ENCODE results near the gene IQCH.
"Not testable (repeated sequence)": the region's sequence is repeated elsewhere in the genome, so short reads cannot be mapped to it uniquely, and the experiment has no call there.

The IQCH gene

DNA sequence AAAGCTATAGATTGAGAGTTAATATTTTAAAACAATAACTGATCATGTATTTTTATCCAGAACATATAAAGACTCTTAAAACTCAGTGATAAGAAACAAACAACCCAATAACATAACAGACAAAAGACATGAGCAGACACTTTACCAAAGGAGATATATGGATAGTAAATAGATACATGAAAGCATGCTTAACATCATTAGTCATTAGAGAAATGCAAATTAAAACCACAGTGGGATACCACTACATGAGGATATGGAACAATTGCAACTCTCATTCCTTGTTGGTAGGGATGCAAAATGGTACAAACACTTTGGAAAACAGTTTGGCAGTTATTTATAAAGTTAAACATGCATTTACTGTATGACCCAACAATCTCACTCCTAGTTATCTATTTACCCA, 95.0 kb downstream of the IQCH start:
- H3K4me3 ChIP-seq (ENCODE audit: low read depth, low read length): no peak overlapping the region
- TF ChIP-seq, protein P1, sequence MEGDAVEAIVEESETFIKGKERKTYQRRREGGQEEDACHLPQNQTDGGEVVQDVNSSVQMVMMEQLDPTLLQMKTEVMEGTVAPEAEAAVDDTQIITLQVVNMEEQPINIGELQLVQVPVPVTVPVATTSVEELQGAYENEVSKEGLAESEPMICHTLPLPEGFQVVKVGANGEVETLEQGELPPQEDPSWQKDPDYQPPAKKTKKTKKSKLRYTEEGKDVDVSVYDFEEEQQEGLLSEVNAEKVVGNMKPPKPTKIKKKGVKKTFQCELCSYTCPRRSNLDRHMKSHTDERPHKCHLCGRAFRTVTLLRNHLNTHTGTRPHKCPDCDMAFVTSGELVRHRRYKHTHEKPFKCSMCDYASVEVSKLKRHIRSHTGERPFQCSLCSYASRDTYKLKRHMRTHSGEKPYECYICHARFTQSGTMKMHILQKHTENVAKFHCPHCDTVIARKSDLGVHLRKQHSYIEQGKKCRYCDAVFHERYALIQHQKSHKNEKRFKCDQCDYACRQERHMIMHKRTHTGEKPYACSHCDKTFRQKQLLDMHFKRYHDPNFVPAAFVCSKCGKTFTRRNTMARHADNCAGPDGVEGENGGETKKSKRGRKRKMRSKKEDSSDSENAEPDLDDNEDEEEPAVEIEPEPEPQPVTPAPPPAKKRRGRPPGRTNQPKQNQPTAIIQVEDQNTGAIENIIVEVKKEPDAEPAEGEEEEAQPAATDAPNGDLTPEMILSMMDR (IDR thresholded peaks at IDR 0.05; ENCODE audit: borderline replicate concordance, insufficient read depth, low read depth, low read length): no peak

DNA sequence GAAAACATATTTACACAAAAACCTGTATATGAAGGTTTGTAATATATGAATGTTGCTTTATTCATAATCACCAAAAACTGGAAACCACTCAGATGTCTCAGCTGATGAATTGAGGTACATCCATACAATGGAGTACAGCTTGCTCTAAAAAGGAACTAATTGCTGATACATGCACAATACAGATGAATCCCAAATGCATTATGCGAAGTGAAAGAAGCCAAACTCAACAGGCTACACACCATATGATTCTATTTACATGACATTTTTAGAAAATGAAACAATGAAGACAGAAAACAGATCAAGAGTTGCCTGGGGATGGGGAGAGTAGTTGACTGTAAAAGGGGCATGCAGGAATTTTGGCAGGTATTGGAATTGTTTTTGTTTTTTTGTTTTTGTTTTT, 95.5 kb downstream of the IQCH start:
- no peak overlapping the region for H3K4me3 ChIP-seq (ENCODE audit: low read depth, low read length)
- TF ChIP-seq, protein P1 (IDR thresholded peaks at IDR 0.05; ENCODE audit: borderline replicate concordance, insufficient read depth, low read depth, low read length): no peak

DNA sequence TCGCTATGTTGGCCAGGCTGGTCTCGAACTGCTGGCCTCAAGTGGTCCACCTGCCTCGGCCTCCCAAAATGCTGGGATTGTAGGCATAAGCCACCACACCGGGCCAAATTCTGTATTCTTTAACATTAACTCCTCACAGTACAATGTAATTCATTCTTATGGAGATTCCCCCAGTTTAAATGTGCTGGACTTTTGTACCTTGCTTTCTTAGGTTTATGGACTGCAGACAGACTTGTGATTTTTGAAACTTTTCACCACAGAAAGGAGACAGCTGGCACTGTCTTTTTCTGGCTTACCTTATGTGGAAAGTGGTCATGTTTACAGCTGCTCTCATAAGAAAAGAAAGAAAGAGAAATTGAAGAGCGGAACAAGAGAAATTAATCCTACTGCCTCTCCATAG, 103.8 kb downstream of the IQCH start:
- no peak overlapping the region for H3K4me3 ChIP-seq (ENCODE audit: low read depth, low read length)
- TF ChIP-seq, protein P1 (IDR thresholded peaks at IDR 0.05; ENCODE audit: borderline replicate concordance, insufficient read depth, low read depth, low read length): no peak

DNA sequence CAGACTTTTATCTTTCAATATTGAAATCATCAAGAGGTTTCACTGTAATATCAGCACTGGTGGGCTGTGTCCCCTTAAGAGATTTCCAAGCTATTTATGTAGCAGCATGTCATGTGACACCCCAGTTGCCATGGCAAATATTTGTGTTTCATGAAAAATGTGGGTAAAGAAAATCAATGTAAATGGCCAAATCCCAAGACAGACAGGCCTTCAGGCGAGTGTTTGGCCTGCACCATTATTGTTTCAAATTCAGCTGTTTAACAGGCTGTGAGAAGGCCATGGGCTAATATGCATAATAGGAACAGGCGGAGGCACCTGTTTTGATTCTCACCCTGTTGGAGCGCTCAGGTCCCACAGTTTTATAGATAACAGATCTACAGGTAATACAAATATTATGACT, 104.2 kb downstream of the IQCH start:
- no peak overlapping the region for H3K4me3 ChIP-seq (ENCODE audit: low read depth, low read length)
- TF ChIP-seq, protein P1 (IDR thresholded peaks at IDR 0.05; ENCODE audit: borderline replicate concordance, insufficient read depth, low read depth, low read length): no peak

DNA sequence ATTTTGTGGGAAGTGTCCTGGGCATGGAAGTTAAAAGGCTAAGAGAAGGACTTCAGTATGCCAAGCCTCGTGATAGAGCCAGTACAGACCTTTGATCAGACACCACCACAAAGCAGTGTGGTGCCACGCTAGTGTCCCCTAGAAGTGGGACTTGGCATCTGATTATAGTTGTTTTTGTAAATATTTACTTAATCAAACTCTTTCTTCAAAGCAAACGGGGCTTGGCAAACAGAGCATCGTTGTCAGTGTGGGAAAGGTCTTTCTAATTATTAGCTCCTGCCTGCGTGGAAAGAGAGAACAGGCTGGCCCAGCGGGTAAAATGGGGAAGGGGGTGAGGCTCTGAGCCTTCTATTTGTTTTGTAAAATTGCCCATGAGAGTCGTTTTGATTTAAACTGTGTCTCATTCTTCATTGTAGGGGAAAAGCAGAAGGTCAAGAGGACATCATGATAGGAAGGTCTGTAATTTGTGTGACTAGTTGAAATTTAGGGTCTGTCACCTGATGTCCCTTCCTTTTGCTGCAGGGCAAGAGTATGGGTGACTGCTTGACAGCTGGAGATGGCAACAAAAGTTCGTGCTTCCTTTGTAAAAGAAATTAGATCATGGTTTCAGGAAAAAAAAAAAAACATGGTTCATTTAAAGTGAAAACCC, 105.0 kb downstream of the IQCH start:
- no peak overlapping the region for H3K4me3 ChIP-seq (ENCODE audit: low read depth, low read length)
- TF ChIP-seq, protein P1 (IDR thresholded peaks at IDR 0.05; ENCODE audit: borderline replicate concordance, insufficient read depth, low read depth, low read length): no peak

DNA sequence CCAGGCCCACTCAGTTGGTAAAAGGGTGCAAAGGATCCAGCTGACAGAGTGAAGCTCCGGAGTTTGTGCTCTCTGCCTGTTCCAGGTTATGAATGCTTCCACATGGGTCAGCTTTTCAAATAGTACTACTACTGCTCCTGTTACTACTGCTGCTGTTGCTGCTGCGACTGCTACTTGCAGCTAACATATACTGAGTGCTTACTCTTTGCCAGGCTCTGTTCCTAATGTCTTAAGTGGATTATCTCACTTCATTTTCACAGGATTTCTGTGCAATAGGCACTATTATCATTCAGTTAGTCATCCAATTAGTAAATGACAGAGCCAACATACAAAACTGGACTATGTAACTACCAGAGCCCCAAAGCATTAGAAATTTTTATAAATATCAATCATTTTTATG, 106.5 kb downstream of the IQCH start:
- TF ChIP-seq, protein P1 (IDR thresholded peaks at IDR 0.05; ENCODE audit: borderline replicate concordance, insufficient read depth, low read depth, low read length): no peak
- no peak overlapping the region for H3K4me3 ChIP-seq (ENCODE audit: low read depth, low read length)

DNA sequence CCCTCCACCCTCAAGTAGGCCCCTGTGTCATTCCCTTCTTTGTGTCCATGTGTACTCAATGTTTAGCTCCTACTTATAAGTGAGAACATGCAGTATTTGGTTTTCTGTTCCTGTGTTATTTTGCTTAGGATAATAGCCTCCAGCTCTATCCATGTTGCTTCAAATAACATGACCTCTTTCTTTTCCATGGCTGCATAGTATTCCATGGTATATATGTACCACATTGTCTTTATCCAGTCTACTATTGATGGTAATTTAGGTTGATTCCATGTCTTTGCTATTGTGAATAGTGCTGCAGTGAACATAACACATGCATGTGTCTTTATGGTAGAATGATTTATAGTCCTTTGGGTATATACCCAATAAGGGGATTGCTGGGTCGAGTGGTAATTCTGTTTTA, 109.1 kb downstream of the IQCH start:
- not testable (repeated sequence) for H3K4me3 ChIP-seq (ENCODE audit: low read depth, low read length)

DNA sequence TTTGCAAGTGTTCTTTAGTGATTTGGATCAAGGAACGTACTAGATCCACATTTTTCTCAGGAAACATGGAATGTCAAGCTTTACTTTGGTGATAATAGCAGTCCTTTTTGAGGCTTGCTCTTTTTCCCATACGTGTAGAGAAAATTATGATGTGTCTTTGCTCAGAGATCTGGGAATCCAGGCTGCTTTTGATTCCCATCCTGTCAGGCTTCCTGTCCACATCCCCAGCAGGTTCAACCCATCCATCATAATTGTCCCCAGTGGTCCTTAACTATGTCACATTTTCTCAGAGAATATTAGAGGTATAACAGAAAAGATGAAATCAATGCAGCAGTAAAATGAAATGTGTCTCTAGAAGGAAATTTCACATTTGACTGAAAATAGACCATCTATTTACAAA, 111.4 kb downstream of the IQCH start:
- TF ChIP-seq, protein P1 (IDR thresholded peaks at IDR 0.05; ENCODE audit: borderline replicate concordance, insufficient read depth, low read depth, low read length): no peak
- H3K4me3 ChIP-seq (ENCODE audit: low read depth, low read length): no peak overlapping the region

Measured in GM12875 (cell line).